HuH-7.5 (cell line): ENCODE measurements around the gene LRRC52.

ENCODE experiments used
- DNase-seq: peaks from one replicate; pipeline ENCODE4 v3.0.0; 2011; ENCODE audit warnings: low spot score

LRRC52 gene, protein sequence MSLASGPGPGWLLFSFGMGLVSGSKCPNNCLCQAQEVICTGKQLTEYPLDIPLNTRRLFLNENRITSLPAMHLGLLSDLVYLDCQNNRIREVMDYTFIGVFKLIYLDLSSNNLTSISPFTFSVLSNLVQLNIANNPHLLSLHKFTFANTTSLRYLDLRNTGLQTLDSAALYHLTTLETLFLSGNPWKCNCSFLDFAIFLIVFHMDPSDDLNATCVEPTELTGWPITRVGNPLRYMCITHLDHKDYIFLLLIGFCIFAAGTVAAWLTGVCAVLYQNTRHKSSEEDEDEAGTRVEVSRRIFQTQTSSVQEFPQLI

GRCh38 chr1:165543532-165544438, at the start of gene LRRC52:
Gene LRRC52, plus strand, starts transcription at chr1:165544000. Its CDS starts 297 bp downstream, at chr1:165544297.
- no peak for DNase-seq

DNA sequence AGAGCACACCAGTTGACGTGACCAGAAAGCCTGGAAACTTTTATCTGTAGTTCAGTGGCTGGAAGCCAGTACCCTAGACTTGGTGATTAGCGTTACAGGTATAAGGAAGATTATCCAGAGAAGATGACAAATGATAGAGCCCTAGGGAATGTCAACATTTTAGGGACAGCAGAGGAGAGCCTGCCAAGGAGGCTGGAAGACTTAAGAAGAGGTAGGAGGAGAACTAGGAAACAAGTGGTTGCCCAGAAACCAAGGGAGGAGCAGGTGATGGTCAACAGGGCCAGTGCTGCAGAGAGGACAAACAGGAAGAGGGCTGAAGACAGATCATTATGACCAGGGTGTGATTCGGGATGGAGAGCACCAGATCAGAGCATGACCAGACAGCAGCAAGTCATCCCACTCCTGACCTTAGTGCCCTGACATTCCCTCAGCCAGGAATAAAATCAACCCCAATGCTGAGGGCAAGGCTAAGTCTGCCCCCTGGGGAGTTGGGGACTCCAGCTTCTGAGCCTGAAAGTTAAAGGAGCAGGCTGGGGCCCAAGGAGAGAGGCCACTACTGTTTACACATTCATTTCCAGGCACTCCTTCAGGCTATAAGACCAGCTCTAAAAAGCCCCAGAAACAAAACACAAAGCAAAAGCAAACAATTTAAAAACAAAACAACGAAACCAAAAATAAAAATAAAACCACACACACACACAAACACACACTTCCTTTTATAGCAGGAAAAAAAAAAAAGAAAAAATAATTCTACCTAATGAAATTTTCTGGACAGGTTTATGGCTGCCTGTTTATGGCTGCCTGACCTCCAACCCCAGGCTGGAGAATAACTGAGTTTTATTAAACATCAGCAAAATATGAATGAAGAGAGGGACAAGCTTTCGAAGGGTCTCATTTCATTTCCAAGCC, 48.6 kb upstream of the LRRC52 start:
- DNase-seq = no peak

DNA sequence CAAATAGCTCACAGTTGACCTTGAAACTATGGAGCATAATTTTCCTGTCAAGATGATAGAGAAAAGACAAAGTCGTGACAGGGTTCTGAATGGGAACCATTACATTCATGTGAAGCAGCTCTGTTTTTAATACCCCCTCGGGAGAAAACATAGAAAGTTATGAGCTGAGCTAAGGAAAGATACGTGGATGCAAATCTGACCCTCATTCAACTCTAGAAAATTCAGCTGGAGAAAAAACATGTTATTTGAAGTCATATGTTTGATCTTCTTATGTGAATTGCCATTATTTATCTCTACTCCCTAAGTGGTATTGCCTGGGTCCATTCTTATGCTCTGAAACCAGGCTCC, 48.0 kb upstream of the LRRC52 start:
- no peak for DNase-seq

DNA sequence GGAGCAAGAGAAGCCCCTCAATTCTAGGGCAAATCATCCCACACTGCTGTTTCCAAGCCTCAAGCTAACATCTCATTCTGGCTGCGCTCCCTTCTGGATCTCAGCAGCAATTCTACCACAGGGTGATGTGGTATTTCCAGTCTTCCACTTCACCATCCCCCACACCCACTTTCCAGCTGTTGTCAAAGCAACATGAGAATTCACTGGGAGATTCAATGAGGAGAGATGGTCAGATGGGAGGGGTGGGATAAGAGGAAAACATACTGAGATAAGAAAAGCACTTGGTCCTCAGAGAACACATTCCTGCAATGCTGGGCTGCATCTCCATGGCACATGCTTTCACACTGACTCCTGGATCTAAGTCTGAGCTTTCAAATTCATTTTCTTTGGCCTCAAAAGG, 47.3 kb upstream of the LRRC52 start:
- no peak for DNase-seq

GRCh38 chr1:165497069-165498013, 46.5 kb upstream of the LRRC52 start:
- no peak for DNase-seq

DNA sequence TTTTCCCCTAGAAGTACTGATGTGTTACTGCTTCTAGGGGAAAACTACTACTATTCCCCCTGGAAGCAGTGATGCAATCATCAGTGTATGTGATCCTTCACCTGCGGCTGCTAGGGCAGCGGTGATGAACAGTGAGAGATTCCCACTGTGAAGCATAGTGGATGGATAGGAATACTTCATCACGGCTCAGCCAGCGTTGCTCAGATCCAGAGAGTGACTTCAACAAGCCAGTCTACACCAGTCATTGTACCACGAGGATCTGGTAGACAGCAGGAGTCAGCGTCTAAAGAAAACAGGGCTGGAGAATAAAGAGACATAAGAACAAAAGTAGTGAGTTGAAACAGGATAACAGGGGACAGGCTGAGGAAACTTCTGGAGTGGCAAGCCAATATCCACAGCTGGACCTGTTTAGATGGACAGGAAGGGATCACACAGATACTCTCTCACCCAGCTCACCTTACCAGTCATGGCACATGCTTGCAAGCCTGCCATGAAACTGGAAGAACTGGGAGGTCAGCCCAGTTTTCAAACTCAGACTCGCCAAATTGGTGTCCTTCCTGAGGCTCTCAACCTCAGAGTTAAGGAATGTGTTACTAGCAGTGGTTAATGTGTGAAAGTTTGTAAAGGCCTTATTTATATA, 42.4 kb upstream of the LRRC52 start:
- no peak for DNase-seq

DNA sequence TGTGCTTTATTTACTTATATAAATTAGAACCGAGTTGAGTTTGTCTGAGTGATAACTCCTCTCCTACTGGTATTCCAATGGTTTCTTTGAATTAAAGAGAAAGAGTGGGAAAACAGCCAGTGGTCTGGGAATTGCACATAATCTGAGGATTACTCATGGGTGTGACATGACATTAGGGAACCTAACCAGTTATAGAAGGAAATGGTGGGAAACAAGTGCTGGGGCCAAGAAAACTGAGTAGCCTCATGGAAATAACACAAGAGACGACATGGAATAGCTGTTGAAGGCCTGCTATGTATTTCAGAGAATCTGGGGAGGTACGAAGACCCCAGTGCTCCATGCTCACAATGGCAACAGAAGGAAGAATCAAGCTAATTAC, 41.8 kb upstream of the LRRC52 start:
- DNase-seq = no peak

- DNase-seq = no peak
These were observed 36.2 kb upstream of the LRRC52 start for GRCh38 chr1:165507570-165507969.

GRCh38 chr1:165508291-165508690, 35.5 kb upstream of the LRRC52 start:
- no peak for DNase-seq

DNA sequence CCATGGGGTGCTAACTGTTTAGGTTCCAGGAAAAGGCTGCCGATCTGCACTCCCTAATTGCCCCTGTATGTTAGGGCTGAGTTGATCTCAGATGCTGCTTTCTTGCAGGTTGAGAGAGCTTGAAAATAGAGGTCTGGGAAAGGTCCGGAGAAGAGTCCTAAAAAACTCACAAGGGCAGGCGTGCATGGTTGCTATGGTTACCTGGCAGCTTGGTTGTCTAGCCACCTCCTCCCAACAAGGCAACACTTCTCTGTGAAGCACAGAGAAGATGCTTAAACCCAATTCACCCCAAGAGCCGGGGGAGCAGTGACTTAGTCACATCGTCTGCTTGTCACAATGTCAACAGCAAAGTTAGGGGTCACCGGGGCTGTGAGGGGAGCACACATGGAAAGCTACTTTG, 31.0 kb upstream of the LRRC52 start:
- DNase-seq = no peak

DNA sequence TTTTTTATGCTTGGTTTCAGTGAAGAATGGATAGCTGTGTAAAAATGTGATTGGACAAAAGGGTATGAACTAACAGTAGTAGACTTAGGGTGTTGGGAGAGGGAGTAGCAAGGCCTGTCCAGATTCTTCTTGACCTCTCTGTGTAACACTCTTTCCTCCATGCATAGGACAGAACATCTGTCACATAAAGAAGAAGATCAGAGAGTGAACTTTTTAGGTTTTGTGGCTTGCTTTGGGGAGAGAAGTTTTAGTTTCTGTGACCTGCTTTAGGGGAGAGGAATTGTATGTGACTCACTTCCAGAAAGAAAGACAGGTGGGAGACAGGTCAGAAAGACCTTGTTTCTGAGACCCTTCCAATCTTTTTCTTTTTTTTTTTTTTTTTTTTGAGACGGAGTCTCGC, 27.3 kb upstream of the LRRC52 start:
- DNase-seq = no peak

- DNase-seq = no peak
These were observed 23.2 kb upstream of the LRRC52 start for GRCh38 chr1:165520646-165521045.

DNA sequence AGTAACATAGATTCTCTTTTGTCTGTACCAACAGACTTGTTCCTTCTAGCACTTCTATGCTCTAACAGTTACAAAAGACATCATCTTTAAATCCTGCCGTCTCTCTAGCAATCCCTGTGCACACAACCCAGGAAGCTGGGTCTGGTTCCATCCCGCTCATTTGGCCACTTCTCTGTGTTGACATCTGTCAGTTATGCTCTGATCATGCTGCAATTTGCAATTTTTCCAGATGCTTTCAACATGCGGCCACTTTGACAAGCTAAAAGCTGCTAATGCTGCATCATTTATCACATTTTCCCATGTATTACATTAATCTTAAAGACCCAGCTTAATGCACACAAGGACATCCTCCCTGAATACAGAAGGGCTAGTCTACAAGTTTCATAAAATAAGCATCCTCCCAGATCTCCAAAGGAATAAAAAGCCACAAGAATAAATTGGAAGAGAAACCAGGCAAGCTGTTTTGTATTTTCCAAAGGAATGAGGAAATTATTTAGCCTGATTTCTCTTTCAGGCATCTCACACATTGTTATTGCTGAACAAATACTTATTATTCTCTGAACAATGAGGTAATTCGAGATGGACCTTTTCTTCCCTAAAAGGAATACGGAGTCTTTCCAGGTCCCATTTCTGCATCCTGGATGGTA, 19.0 kb upstream of the LRRC52 start:
- no peak for DNase-seq

- DNase-seq = no peak
These were observed 18.1 kb upstream of the LRRC52 start for GRCh38 chr1:165525708-165526107.

DNA sequence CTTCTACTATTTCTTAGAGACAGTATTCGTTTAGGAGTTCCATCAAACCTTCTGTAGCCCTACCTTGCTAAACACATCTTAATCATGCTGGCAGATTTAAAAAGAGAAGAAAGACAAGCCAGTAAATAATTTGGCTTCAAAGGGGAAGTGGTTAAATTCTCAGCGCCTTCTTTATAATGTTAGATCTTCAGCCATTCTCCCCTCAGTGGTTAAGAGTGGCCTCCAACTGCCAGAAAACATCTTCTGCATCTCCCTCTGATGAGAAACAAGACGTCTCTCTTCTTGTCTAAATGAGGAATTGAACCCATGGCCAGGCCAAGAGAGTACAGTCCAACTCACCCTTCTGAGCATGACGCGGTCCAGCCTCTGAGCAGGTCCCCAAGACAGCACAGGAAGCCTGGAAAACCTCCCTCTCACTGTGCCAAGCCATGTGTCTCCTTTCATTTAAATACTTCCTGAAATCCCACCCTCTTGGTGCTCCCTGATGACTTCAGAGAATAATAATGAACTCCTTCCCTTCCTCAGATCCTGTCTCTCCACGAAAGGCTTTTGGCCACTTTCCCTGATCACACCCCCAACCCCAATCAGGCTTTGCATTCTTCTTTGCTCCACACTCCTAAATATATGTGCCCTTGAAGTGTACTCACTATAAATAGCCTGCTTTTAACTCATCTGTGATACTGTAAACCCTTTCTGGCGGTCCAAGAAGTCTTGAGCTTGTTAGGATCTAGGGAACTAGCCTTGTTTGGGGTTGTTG, 16.4 kb upstream of the LRRC52 start:
- DNase-seq = no peak

DNA sequence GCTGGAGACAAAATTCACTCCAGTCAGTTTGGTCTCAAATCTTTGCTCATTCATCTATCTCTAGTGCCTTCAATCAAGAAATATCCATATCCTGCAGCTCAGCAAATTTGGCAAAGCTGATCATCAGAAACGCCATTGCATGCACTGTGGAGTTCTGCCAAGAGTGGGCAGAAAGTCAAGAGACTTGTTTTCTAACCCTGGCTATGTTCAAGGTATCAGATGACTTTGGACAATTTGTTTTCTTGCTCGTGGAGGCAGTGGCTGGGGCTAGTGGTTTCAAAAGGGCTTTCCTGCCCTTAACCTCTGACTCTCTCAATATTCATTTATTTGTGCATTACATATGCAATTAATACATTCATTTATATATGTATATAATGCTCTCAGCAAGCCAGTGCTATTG, 12.8 kb upstream of the LRRC52 start:
- DNase-seq = no peak

DNA sequence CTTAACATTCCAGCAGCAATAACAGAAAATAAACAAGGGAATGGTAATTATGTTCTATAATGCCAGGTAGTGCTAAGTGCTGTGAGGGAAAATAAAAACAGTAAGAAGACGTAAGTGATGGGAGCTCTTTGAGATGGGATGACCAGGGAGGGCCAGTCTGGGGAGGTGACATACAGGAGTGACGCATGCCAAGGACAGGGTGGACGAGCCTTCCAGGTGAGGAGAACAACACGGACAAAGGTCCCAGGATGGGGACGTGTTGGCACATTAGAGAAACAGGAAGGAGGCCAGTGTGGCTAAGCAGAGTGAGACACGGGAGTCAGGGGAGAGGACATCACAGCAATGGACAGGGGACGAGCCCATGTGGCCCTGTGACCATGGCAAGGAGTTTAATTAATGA, 11.7 kb upstream of the LRRC52 start:
- no peak for DNase-seq

- DNase-seq = no peak
These were observed 10.5 kb upstream of the LRRC52 start for GRCh38 chr1:165533254-165533653.

DNA sequence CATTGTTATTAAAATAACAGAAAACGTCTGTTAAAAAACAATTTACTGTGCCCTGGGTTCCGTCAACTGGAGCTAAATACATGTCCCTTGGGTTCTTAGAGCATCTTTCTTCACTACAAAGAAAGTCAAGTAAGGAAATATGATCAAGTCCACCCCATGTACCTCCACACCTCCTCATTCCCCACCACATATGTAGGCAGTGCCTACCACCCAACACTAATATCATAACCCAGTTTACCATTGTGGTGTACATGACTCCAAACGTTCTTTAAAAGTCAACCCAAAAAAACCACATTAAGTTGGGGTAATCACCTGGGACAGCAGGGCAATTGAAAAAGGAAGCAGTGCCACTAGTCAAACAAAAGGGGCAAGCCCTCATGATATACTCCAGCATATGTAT, 7.8 kb upstream of the LRRC52 start:
- DNase-seq = no peak
